ENCODE data around the gene GTF2E1.

GTF2E1 gene

DNA sequence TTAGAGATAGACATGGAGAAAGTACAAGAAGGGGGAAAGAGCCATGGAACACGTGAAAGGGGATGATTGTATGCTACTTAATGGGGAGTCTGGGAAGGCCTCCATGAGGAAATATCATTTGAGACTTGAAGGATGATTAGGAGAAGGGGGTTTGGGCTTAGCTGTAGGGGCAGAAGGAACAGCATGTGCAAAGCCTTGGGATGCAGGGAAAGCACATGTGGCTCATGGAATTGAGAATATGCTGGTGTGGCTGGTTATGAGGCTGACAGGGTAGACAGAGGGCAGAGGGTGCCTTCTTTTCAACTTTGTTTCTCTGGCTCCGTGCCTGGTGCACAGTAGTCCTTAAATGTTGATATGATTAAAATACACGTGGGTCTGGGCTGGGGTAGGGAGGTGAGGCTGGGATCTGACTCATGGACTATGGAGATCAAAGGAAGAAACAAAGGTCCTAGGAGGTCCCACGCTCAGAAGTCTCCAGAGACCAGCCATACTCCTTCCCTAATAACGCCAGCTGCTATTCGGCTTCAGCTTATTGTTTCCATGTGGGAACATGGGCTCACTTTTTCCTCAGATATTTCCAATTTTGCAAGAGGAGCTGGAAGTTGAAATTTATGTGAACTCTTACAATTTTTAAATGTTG, 1.1 kb downstream of the GTF2E1 start:
- Histone ChIP-seq H3K79me2 (ENCODE audit: control insufficient read depth, insufficient read depth, low read length) (peaks cover 37% of the 10 kb centered on the region), H3K4me2 (ENCODE audit: low read length) (peak overlapping the region; percentile 88), H4K8ac (ENCODE audit: low read depth, low read length) (no peak overlapping the region), H3K18ac (ENCODE audit: low read length) (no peak overlapping the region), H3K9ac (ENCODE audit: low read length) (peak overlapping the region; percentile 99), H3K4me3 (ENCODE audit: low read length) (peak overlapping the region; percentile 63), H3K56ac (ENCODE audit: low read length) (peak overlapping the region; percentile 99), H3K4me1 (ENCODE audit: control insufficient read depth, low read depth, low read length) (peaks cover 2% of the 10 kb centered on the region), H3K27ac (ENCODE audit: low read depth, low read length) (no peak overlapping the region), H3K27me3 (ENCODE audit: insufficient read depth, low read length, poor library complexity) (no peaks in the 10 kb centered on the region), H2BK15ac (replicated peaks; ENCODE audit: low read depth) (no peak overlapping the region), H2AK5ac (ENCODE audit: low read length) (no peak overlapping the region), H2BK5ac (ENCODE audit: low read length) (no peak overlapping the region), H2BK120ac (ENCODE audit: low read depth, low read length) (no peak overlapping the region), H3K36me3 (ENCODE audit: control insufficient read depth, insufficient read depth, low read length) (no peaks in the 10 kb centered on the region), H3K4ac (ENCODE audit: low read depth, low read length) (no peak overlapping the region), H4K5ac (ENCODE audit: low read length) (no peak overlapping the region), H3K79me1 (ENCODE audit: low read length) (peaks cover 16% of the 10 kb centered on the region), H3K23ac (ENCODE audit: low read length) (no peak overlapping the region)
- DNase-seq: peak; percentile 5
- WGBS (ENCODE audit: extremely low coverage, insufficient coverage, low lambda C conversion rate): no CpG with 5 or more reads among the region's 6 CpGs

DNA sequence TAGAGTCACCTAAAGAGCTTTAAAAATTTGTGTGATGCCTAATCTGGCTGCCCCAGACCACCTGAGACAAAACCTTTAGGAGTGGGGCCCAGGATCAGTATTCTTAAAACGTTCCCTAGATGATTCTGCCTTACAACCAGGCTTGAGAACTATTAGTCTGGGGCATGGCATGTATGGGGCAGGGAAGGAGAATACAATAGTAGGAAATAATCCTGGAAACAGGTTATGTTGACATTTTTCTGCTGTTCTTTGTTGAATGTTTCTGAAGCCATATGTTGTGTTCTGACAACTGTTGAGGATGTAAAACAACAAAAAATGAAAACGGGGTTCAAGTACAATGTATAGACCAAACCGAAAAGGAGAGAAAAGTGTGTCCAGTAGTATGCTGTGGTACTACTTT, 2.9 kb downstream of the GTF2E1 start:
- peaks cover 41% of the 10 kb centered on the region for H3K79me2 ChIP-seq (ENCODE audit: control insufficient read depth, insufficient read depth, low read length)
- DNase-seq: no peak
- H2AK5ac ChIP-seq (ENCODE audit: low read length): no peak overlapping the region
- H3K27ac ChIP-seq (ENCODE audit: low read depth, low read length): no peak overlapping the region
- H4K8ac ChIP-seq (ENCODE audit: low read depth, low read length): no peak overlapping the region
- H3K27me3 ChIP-seq (ENCODE audit: insufficient read depth, low read length, poor library complexity): no peaks in the 10 kb centered on the region
- H3K4me3 ChIP-seq (ENCODE audit: low read length): no peak overlapping the region
- H3K4me2 ChIP-seq (ENCODE audit: low read length): no peak overlapping the region
- no peak overlapping the region for H3K18ac ChIP-seq (ENCODE audit: low read length)
- peaks cover 2% of the 10 kb centered on the region for H3K4me1 ChIP-seq (ENCODE audit: control insufficient read depth, low read depth, low read length)
- H3K4ac ChIP-seq (ENCODE audit: low read depth, low read length): no peak overlapping the region
- H2BK5ac ChIP-seq (ENCODE audit: low read length): no peak overlapping the region
- H2BK120ac ChIP-seq (ENCODE audit: low read depth, low read length): no peak overlapping the region
- H3K9ac ChIP-seq (ENCODE audit: low read length): no peak overlapping the region
- H3K23ac ChIP-seq (ENCODE audit: low read length): no peak overlapping the region
- H3K56ac ChIP-seq (ENCODE audit: low read length): no peak overlapping the region
- no peaks in the 10 kb centered on the region for H3K36me3 ChIP-seq (ENCODE audit: control insufficient read depth, insufficient read depth, low read length)
- H2BK15ac ChIP-seq (replicated peaks; ENCODE audit: low read depth): no peak overlapping the region
- no CpG with 5 or more reads among the region's 3 CpGs for WGBS (ENCODE audit: extremely low coverage, insufficient coverage, low lambda C conversion rate)
- peaks cover 18% of the 10 kb centered on the region for H3K79me1 ChIP-seq (ENCODE audit: low read length)
- H4K5ac ChIP-seq (ENCODE audit: low read length): no peak overlapping the region

DNA sequence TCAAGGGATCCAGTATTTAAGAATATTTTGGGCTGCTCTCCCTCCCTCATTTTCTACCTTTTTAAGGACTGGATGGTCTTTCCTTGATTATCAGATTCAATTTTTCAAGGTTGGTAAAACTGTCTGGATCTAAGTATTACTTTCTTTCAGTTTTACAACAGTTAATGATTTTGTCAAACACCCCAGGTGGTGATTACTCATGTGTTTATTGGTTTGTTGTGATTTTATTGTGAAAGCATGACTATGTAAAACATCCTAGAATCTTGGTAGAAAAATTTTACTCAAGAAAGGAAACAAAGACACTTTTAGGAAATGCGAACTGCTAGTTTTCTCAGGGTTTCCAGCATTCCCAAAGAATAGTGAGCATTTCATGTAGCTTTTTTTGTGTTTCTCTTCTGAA, 7.3 kb downstream of the GTF2E1 start:
- Histone ChIP-seq H3K27me3 (ENCODE audit: insufficient read depth, low read length, poor library complexity) (no peaks in the 10 kb centered on the region), H3K79me2 (ENCODE audit: control insufficient read depth, insufficient read depth, low read length) (peaks cover 26% of the 10 kb centered on the region), H3K56ac (ENCODE audit: low read length) (no peak overlapping the region), H4K5ac (ENCODE audit: low read length) (no peak overlapping the region), H3K4me2 (ENCODE audit: low read length) (no peak overlapping the region), H3K23ac (ENCODE audit: low read length) (no peak overlapping the region), H3K18ac (ENCODE audit: low read length) (no peak overlapping the region), H3K4me1 (ENCODE audit: control insufficient read depth, low read depth, low read length) (no peaks in the 10 kb centered on the region), H2AK5ac (ENCODE audit: low read length) (no peak overlapping the region), H4K8ac (ENCODE audit: low read depth, low read length) (no peak overlapping the region), H2BK5ac (ENCODE audit: low read length) (no peak overlapping the region), H3K9ac (ENCODE audit: low read length) (no peak overlapping the region), H2BK120ac (ENCODE audit: low read depth, low read length) (no peak overlapping the region), H2BK15ac (replicated peaks; ENCODE audit: low read depth) (no peak overlapping the region), H3K27ac (ENCODE audit: low read depth, low read length) (no peak overlapping the region), H3K79me1 (ENCODE audit: low read length) (peaks cover 11% of the 10 kb centered on the region), H3K4ac (ENCODE audit: low read depth, low read length) (no peak overlapping the region), H3K4me3 (ENCODE audit: low read length) (no peak overlapping the region), H3K36me3 (ENCODE audit: control insufficient read depth, insufficient read depth, low read length) (peaks cover 3% of the 10 kb centered on the region)
- WGBS (ENCODE audit: extremely low coverage, insufficient coverage, low lambda C conversion rate): no CpG with 5 or more reads among the region's 1 CpG
- DNase-seq: no peak

GRCh38 chr3:120752230-120752629, 9.7 kb downstream of the GTF2E1 start:
- Histone ChIP-seq H2BK5ac (ENCODE audit: low read length) (no peak overlapping the region), H3K4me1 (ENCODE audit: control insufficient read depth, low read depth, low read length) (no peaks in the 10 kb centered on the region), H4K8ac (ENCODE audit: low read depth, low read length) (no peak overlapping the region), H2AK5ac (ENCODE audit: low read length) (no peak overlapping the region), H3K9ac (ENCODE audit: low read length) (no peak overlapping the region), H2BK15ac (replicated peaks; ENCODE audit: low read depth) (no peak overlapping the region), H3K23ac (ENCODE audit: low read length) (no peak overlapping the region), H3K36me3 (ENCODE audit: control insufficient read depth, insufficient read depth, low read length) (peaks cover 3% of the 10 kb centered on the region), H4K5ac (ENCODE audit: low read length) (no peak overlapping the region), H3K79me2 (ENCODE audit: control insufficient read depth, insufficient read depth, low read length) (peaks cover 11% of the 10 kb centered on the region), H2BK120ac (ENCODE audit: low read depth, low read length) (no peak overlapping the region), H3K27ac (ENCODE audit: low read depth, low read length) (no peak overlapping the region), H3K18ac (ENCODE audit: low read length) (no peak overlapping the region), H3K4ac (ENCODE audit: low read depth, low read length) (no peak overlapping the region), H3K4me2 (ENCODE audit: low read length) (no peak overlapping the region), H3K79me1 (ENCODE audit: low read length) (peaks cover 6% of the 10 kb centered on the region), H3K27me3 (ENCODE audit: insufficient read depth, low read length, poor library complexity) (no peaks in the 10 kb centered on the region), H3K4me3 (ENCODE audit: low read length) (no peak overlapping the region), H3K56ac (ENCODE audit: low read length) (no peak overlapping the region)
- WGBS (ENCODE audit: extremely low coverage, insufficient coverage, low lambda C conversion rate): no CpG with 5 or more reads among the region's 1 CpG
- DNase-seq: no peak

DNA sequence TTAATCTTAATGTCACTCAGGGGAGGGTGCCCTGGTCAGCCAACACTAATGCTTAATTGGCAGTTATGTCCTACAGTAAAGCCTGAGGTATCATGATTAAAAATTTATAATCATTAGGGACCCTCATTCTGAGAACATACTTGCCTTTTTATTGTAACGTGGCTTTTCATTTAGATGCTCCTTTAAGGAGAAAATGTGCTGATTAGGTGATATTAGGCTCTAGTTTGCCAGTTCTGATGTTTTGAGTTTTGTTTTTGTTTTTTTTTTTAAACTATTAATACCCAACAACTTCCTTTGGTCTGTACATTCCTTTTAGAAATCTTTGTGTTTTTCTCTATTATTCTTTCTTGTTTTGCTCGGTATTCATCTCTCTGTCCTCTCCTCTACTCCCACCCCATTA, 10.3 kb downstream of the GTF2E1 start:
- no peak overlapping the region for H3K23ac ChIP-seq (ENCODE audit: low read length)
- H2BK5ac ChIP-seq (ENCODE audit: low read length): no peak overlapping the region
- no peak overlapping the region for H3K18ac ChIP-seq (ENCODE audit: low read length)
- H3K27ac ChIP-seq (ENCODE audit: low read depth, low read length): no peak overlapping the region
- peaks cover 3% of the 10 kb centered on the region for H3K36me3 ChIP-seq (ENCODE audit: control insufficient read depth, insufficient read depth, low read length)
- no peaks in the 10 kb centered on the region for H3K4me1 ChIP-seq (ENCODE audit: control insufficient read depth, low read depth, low read length)
- H3K4ac ChIP-seq (ENCODE audit: low read depth, low read length): no peak overlapping the region
- peaks cover 6% of the 10 kb centered on the region for H3K79me1 ChIP-seq (ENCODE audit: low read length)
- WGBS (ENCODE audit: extremely low coverage, insufficient coverage, low lambda C conversion rate): no CpG with 5 or more reads among the region's 2 CpGs
- H4K8ac ChIP-seq (ENCODE audit: low read depth, low read length): no peak overlapping the region
- H2AK5ac ChIP-seq (ENCODE audit: low read length): no peak overlapping the region
- no peak for DNase-seq
- H3K56ac ChIP-seq (ENCODE audit: low read length): no peak overlapping the region
- H3K4me2 ChIP-seq (ENCODE audit: low read length): no peak overlapping the region
- no peak overlapping the region for H2BK15ac ChIP-seq (replicated peaks; ENCODE audit: low read depth)
- H3K9ac ChIP-seq (ENCODE audit: low read length): no peak overlapping the region
- H2BK120ac ChIP-seq (ENCODE audit: low read depth, low read length): no peak overlapping the region
- H3K27me3 ChIP-seq (ENCODE audit: insufficient read depth, low read length, poor library complexity): no peaks in the 10 kb centered on the region
- H3K79me2 ChIP-seq (ENCODE audit: control insufficient read depth, insufficient read depth, low read length): peaks cover 9% of the 10 kb centered on the region
- no peak overlapping the region for H3K4me3 ChIP-seq (ENCODE audit: low read length)
- no peak overlapping the region for H4K5ac ChIP-seq (ENCODE audit: low read length)

- Histone ChIP-seq H4K5ac (ENCODE audit: low read length) (no peak overlapping the region), H3K9ac (ENCODE audit: low read length) (no peak overlapping the region), H3K18ac (ENCODE audit: low read length) (no peak overlapping the region), H3K27me3 (ENCODE audit: insufficient read depth, low read length, poor library complexity) (no peaks in the 10 kb centered on the region), H4K8ac (ENCODE audit: low read depth, low read length) (no peak overlapping the region), H3K56ac (ENCODE audit: low read length) (no peak overlapping the region), H2BK5ac (ENCODE audit: low read length) (no peak overlapping the region), H2BK120ac (ENCODE audit: low read depth, low read length) (no peak overlapping the region), H3K27ac (ENCODE audit: low read depth, low read length) (no peak overlapping the region), H3K79me1 (ENCODE audit: low read length) (peaks cover 8% of the 10 kb centered on the region), H2BK15ac (replicated peaks; ENCODE audit: low read depth) (no peak overlapping the region), H3K79me2 (ENCODE audit: control insufficient read depth, insufficient read depth, low read length) (peaks cover 11% of the 10 kb centered on the region), H3K4me2 (ENCODE audit: low read length) (no peak overlapping the region), H3K4me1 (ENCODE audit: control insufficient read depth, low read depth, low read length) (no peaks in the 10 kb centered on the region), H3K23ac (ENCODE audit: low read length) (no peak overlapping the region), H2AK5ac (ENCODE audit: low read length) (no peak overlapping the region), H3K4ac (ENCODE audit: low read depth, low read length) (no peak overlapping the region), H3K36me3 (ENCODE audit: control insufficient read depth, insufficient read depth, low read length) (peaks cover 3% of the 10 kb centered on the region), H3K4me3 (ENCODE audit: low read length) (no peak overlapping the region)
- no peak for DNase-seq
These were observed 11.3 kb downstream of the GTF2E1 start for GRCh38 chr3:120753810-120754209.
